NCI-H128 (cell line): ENCODE results near the gene EEF2K.

Experiments used
- DNase-seq: peaks from one replicate; lab custom pipeline; 2025; ENCODE audit not compliant: unreplicated experiment; lab: John Stamatoyannopoulos, UW

EEF2K gene

GRCh38 chr16:22240023-22240710, 34.1 kb downstream of the EEF2K start:
- DNase-seq, result no peak

- no peak for DNase-seq
Measured at GRCh38 chr16:22250522-22250921, 44.4 kb downstream of the EEF2K start.

GRCh38 chr16:22252317-22252716, 46.2 kb downstream of the EEF2K start:
- DNase-seq, result no peak

- DNase-seq, result no peak
Measured at GRCh38 chr16:22253272-22253671, 47.2 kb downstream of the EEF2K start.

- DNase-seq, result no peak
Measured at GRCh38 chr16:22255335-22255734, 49.3 kb downstream of the EEF2K start.

- DNase-seq, result no peak
Measured at GRCh38 chr16:22257440-22257839, 51.4 kb downstream of the EEF2K start.

- DNase-seq, result no peak
Measured at GRCh38 chr16:22260490-22260889, 54.4 kb downstream of the EEF2K start.

- no peak for DNase-seq
Measured at GRCh38 chr16:22262460-22262859, 56.4 kb downstream of the EEF2K start.

- no peak for DNase-seq
Measured at GRCh38 chr16:22264786-22265185, 58.7 kb downstream of the EEF2K start.

- DNase-seq, result no peak
Measured at GRCh38 chr16:22265351-22265750, 59.3 kb downstream of the EEF2K start.

- DNase-seq, result no peak
Measured at GRCh38 chr16:22266546-22266945, 60.5 kb downstream of the EEF2K start.

- DNase-seq, result no peak
Measured at GRCh38 chr16:22267764-22268163, 61.7 kb downstream of the EEF2K start.

- DNase-seq, result no peak
Measured at GRCh38 chr16:22270525-22270924, 64.4 kb downstream of the EEF2K start.

- no peak for DNase-seq
Measured at GRCh38 chr16:22272870-22273650, 67.0 kb downstream of the EEF2K start.

GRCh38 chr16:22274916-22275315, 68.8 kb downstream of the EEF2K start:
- DNase-seq, result no peak

GRCh38 chr16:22278441-22279230, 72.6 kb downstream of the EEF2K start:
- DNase-seq, result no peak

GRCh38 chr16:22282254-22282892, 76.3 kb downstream of the EEF2K start:
- DNase-seq, result no peak

- no peak for DNase-seq
Measured at GRCh38 chr16:22284637-22285036, 78.6 kb downstream of the EEF2K start.

GRCh38 chr16:22285080-22285479, 79.0 kb downstream of the EEF2K start:
- DNase-seq, result no peak

- no peak for DNase-seq
Measured at GRCh38 chr16:22291020-22291419, 84.9 kb downstream of the EEF2K start.

- no peak for DNase-seq
Measured at GRCh38 chr16:22291860-22292318, 85.8 kb downstream of the EEF2K start.
